GF-D8 (cell line): Measurements from ENCODE around the gene PPP3CA.
A peak's percentile ranks its signal among the peaks of the same experiment; 100 is the strongest.

ENCODE experiments used
- DNase-seq: peaks from one replicate; lab custom pipeline; 2025; lab: John Stamatoyannopoulos, UW

The PPP3CA gene

GRCh38 chr4:101175896-101176676 lies 171.2 kb downstream of the PPP3CA start:
- DNase-seq: no peak

GRCh38 chr4:101174679-101175345 lies 172.5 kb downstream of the PPP3CA start:
- DNase-seq: no peak

GRCh38 chr4:101172369-101172768 lies 175.0 kb downstream of the PPP3CA start:
- DNase-seq: no peak

GRCh38 chr4:101171747-101172146 lies 175.6 kb downstream of the PPP3CA start:
- no peak for DNase-seq

GRCh38 chr4:101169044-101170014 lies 178.0 kb downstream of the PPP3CA start:
- peak; percentile 55 for DNase-seq

GRCh38 chr4:101163936-101164335 lies 183.4 kb downstream of the PPP3CA start:
- DNase-seq: no peak

GRCh38 chr4:101162990-101163380 lies 184.3 kb downstream of the PPP3CA start:
- no peak for DNase-seq

GRCh38 chr4:101160792-101161592 lies 186.3 kb downstream of the PPP3CA start:
- no peak for DNase-seq

GRCh38 chr4:101158507-101158906 lies 188.8 kb downstream of the PPP3CA start:
- no peak for DNase-seq

GRCh38 chr4:101158134-101158482 lies 189.2 kb downstream of the PPP3CA start:
- DNase-seq: no peak

- DNase-seq: no peak
Observed at GRCh38 chr4:101157415-101158133, 189.8 kb downstream of the PPP3CA start.

GRCh38 chr4:101156619-101157310 lies 190.6 kb downstream of the PPP3CA start:
- DNase-seq: no peak

GRCh38 chr4:101155945-101156344 lies 191.4 kb downstream of the PPP3CA start:
- no peak for DNase-seq

GRCh38 chr4:101155368-101155767 lies 192.0 kb downstream of the PPP3CA start:
- DNase-seq: no peak

GRCh38 chr4:101153653-101154052 lies 193.7 kb downstream of the PPP3CA start:
- no peak for DNase-seq

GRCh38 chr4:101152521-101152920 lies 194.8 kb downstream of the PPP3CA start:
- no peak for DNase-seq

GRCh38 chr4:101148551-101148950 lies 198.8 kb downstream of the PPP3CA start:
- DNase-seq: no peak

- no peak for DNase-seq
Observed at GRCh38 chr4:101147283-101147682, 200.0 kb downstream of the PPP3CA start.

GRCh38 chr4:101145021-101145420 lies 202.3 kb downstream of the PPP3CA start:
- DNase-seq: no peak

GRCh38 chr4:101142259-101142658 lies 205.1 kb downstream of the PPP3CA start:
- no peak for DNase-seq
